Muscle of arm (tissue), 12 donors: ENCODE measurements around the gene PPIH. TPM values are rescaled to one million over a fixed set of nuclear protein-coding genes. Genes with fewer than 3 reads are reported as not detected.
"Not testable (repeated sequence)": the region's sequence is repeated elsewhere in the genome, so short reads cannot be mapped to it uniquely, and the experiment has no call there.

Experiments
- DNase-seq: peaks from one replicate; pipeline ENCODE4 v3.0.0-alpha.2; 2013
- polyA plus RNA-seq, 12 donors: library from polyadenylated mRNA; unstranded; fragments of 120-200 nt; gene quantifications; one replicate each; pipeline ENCODE4 v1.2.1, GENCODE V29; 2013; ENCODE audit not compliant: insufficient read length in 12 of 12

PPIH gene
- polyA plus RNA-seq, 12 donors, result 22.9 to 49.3 (median 38.7) TPM; not detected in 1

GRCh38 chr1:42680921-42681683, 22.9 kb downstream of the PPIH start:
- DNase-seq, result no peak

GRCh38 chr1:42681741-42682483, 23.7 kb downstream of the PPIH start, which contains the start of gene YBX1:
YBX1 (plus strand) TSS chr1:42682418; CDS start chr1:42682566, 148 bp downstream.
- peak; percentile 99 for DNase-seq

- not testable (repeated sequence) for DNase-seq
These were observed 24.2 kb downstream of the PPIH start for GRCh38 chr1:42682484-42682738.

GRCh38 chr1:42682739-42683531, 24.7 kb downstream of the PPIH start:
- peak; percentile 61 for DNase-seq

- DNase-seq, result no peak
These were observed 25.9 kb downstream of the PPIH start for GRCh38 chr1:42684139-42684538.

GRCh38 chr1:42686418-42686817, 28.2 kb downstream of the PPIH start:
- DNase-seq, result no peak

- no peak for DNase-seq
These were observed 31.7 kb downstream of the PPIH start for GRCh38 chr1:42689912-42690311.

- no peak for DNase-seq
These were observed 32.4 kb downstream of the PPIH start for GRCh38 chr1:42690477-42691156.

- DNase-seq, result no peak
These were observed 32.9 kb downstream of the PPIH start for GRCh38 chr1:42691157-42691498.

- no peak for DNase-seq
These were observed 34.2 kb downstream of the PPIH start for GRCh38 chr1:42692461-42692860.

GRCh38 chr1:42692911-42693310, 34.7 kb downstream of the PPIH start:
- no peak for DNase-seq

- DNase-seq, result no peak
These were observed 40.0 kb downstream of the PPIH start for GRCh38 chr1:42698081-42698813.

GRCh38 chr1:42700006-42700405, 41.8 kb downstream of the PPIH start:
- no peak for DNase-seq

GRCh38 chr1:42703888-42704464, 45.8 kb downstream of the PPIH start:
- DNase-seq, result no peak

GRCh38 chr1:42712808-42713207, 54.6 kb downstream of the PPIH start:
- DNase-seq, result not testable (repeated sequence)

GRCh38 chr1:42713293-42713692, 55.1 kb downstream of the PPIH start:
- no peak for DNase-seq

- DNase-seq, result not testable (repeated sequence)
These were observed 56.2 kb downstream of the PPIH start for GRCh38 chr1:42714441-42714840.

- no peak for DNase-seq
These were observed 62.6 kb downstream of the PPIH start for GRCh38 chr1:42720868-42721267.

GRCh38 chr1:42721926-42722325, 63.7 kb downstream of the PPIH start:
- no peak for DNase-seq

GRCh38 chr1:42722403-42722802, 64.2 kb downstream of the PPIH start:
- not testable (repeated sequence) for DNase-seq

GRCh38 chr1:42723511-42723910, 65.3 kb downstream of the PPIH start:
- DNase-seq, result no peak
